K562 (cell line): ENCODE results near the gene ZNF487. TPM values are rescaled to one million over a fixed set of nuclear protein-coding genes. Genes with fewer than 3 reads are reported as not detected.

Experiments
- ARID3A ChIP-seq: IDR thresholded peaks from 2 replicates; pipeline ENCODE4 v1.6.1; 2012; ENCODE audit warnings: low read depth, low read length, improper control_type of control experiment, borderline replicate concordance
- ARID3B ChIP-seq: fragments of 250-450 bp; sonication (Bioruptor Pico); IDR thresholded peaks from 2 replicates; pipeline ENCODE4 v1.4.0; 2020; ENCODE audit warnings: borderline replicate concordance
- BHLHE40 ChIP-seq: IDR thresholded peaks from 2 replicates; pipeline ENCODE4 v1.6.1; 2011; ENCODE audit warnings: low read length, improper control_type of control experiment
- CBFB ChIP-seq: sonication (generic); formaldehyde crosslinking; IDR thresholded peaks from 2 replicates; pipeline ENCODE4 v1.4.0; 2020; ENCODE audit warnings: mild to moderate bottlenecking, missing genetic modification reagents
- FOXK2 ChIP-seq, 2 experiments: fragments of 450-650 bp; IDR thresholded peaks in 1 of 2; conservative IDR thresholded peaks in 1 of 2; 2 replicates each; pipeline ENCODE4 v1.6.1; 2016; ENCODE audit warnings: low read depth in 2 of 2, mild to moderate bottlenecking in 1 of 2
- HMGN3 ChIP-seq: IDR thresholded peaks from 2 replicates; pipeline ENCODE4 v1.6.1; 2011; ENCODE audit warnings: borderline replicate concordance, low read depth, mild to moderate bottlenecking, mixed read lengths, low read length; ENCODE audit not compliant: insufficient read length; ENCODE audit errors: extremely low read depth
- KAT8 ChIP-seq: fragments of 450-650 bp; IDR thresholded peaks from 2 replicates; pipeline ENCODE4 v1.6.1; 2016; ENCODE audit warnings: low read depth, mild to moderate bottlenecking
- MTA2 ChIP-seq: fragments of 450-650 bp; IDR thresholded peaks from 2 replicates; pipeline ENCODE4 v1.6.1; 2016; ENCODE audit warnings: low read depth
- PCBP1 ChIP-seq: fragments of 200-400 bp; formaldehyde crosslinking; IDR thresholded peaks from 2 replicates; pipeline ENCODE4 v1.6.1; 2018; ENCODE audit warnings: mild to moderate bottlenecking, low read depth, low read length; ENCODE audit not compliant: poor library complexity, severe bottlenecking
- PPARD ChIP-seq: fragments of 250-450 bp; sonication (Bioruptor Pico); IDR thresholded peaks from 2 replicates; pipeline ENCODE4 v1.8.0; 2022; ENCODE audit warnings: inconsistent platforms, mild to moderate bottlenecking, moderate library complexity
- SAFB2 ChIP-seq: fragments of 200-400 bp; formaldehyde crosslinking; IDR thresholded peaks from 2 replicates; pipeline ENCODE4 v1.6.1; 2018; ENCODE audit warnings: borderline replicate concordance, low read length, low read depth, moderate library complexity; ENCODE audit not compliant: severe bottlenecking
- SMARCB1 ChIP-seq: IDR thresholded peaks from 2 replicates; pipeline ENCODE4 v1.6.1; 2011; ENCODE audit warnings: improper control_type of control experiment, low read depth; ENCODE audit not compliant: insufficient read length
- TCF15 ChIP-seq: fragments of 250-450 bp; sonication (Bioruptor Pico); IDR thresholded peaks from 2 replicates; pipeline ENCODE4 v1.8.0; 2022; ENCODE audit warnings: moderate library complexity, mild to moderate bottlenecking, inconsistent platforms
- ZC3H8 ChIP-seq: fragments of 450-650 bp; IDR thresholded peaks from 2 replicates; pipeline ENCODE4 v1.6.1; 2017
- ZNF263 ChIP-seq: sonication (generic); formaldehyde crosslinking; IDR thresholded peaks from 2 replicates; pipeline ENCODE4 v1.8.0; 2022; ENCODE audit warnings: mild to moderate bottlenecking, missing genetic modification reagents, borderline replicate concordance
- ZNF324 ChIP-seq: fragments of 250-450 bp; sonication (Bioruptor Pico); IDR thresholded peaks from 2 replicates; pipeline ENCODE4 v1.4.0; 2020; ENCODE audit warnings: mild to moderate bottlenecking
- ZNF431 ChIP-seq: sonication (generic); formaldehyde crosslinking; IDR thresholded peaks from 2 replicates; pipeline ENCODE4 v1.8.0; 2022; ENCODE audit warnings: mild to moderate bottlenecking, missing genetic modification reagents
- ZNF512 ChIP-seq: IDR thresholded peaks from 2 replicates; pipeline ENCODE4 v1.6.1; 2016; ENCODE audit warnings: missing genetic modification characterization, missing compliant biosample characterization
- ZNF717 ChIP-seq: fragments of 250-450 bp; sonication (Bioruptor Pico); IDR thresholded peaks from 2 replicates; pipeline ENCODE4 v1.5.0; 2021
- ZNF77 ChIP-seq: fragments of 250-450 bp; sonication (Bioruptor Pico); IDR thresholded peaks from 2 replicates; pipeline ENCODE4 v1.5.0; 2020
- polyA plus RNA-seq, 8 experiments: library from polyadenylated mRNA; depleted of rRNA in 4 of 8; stranded (reverse) in 5 of 8; unstranded in 3 of 8; fragments of >200 nt; fragmentation: Nextera tagmentation in 2 of 8; fragmentation: Illumina TruSeq in 1 of 8; extraction: Ambion mirVana in 2 of 8; extraction: Trizol in 1 of 8; gene quantifications; 2 replicates each; pipeline versions ENCODE4 v1.2.1 to v1.2.3, GENCODE V29; 2011 to 2014; ENCODE audit warnings: inconsistent platforms in 1 of 8, missing spikeins in 1 of 8
- total RNA-seq, 7 experiments: library from RNA; depleted of rRNA in 6 of 7; stranded (reverse); fragments of >200 nt in 6 of 7; fragmentation: Illumina TruSeq in 2 of 7; extraction: Trizol in 2 of 7; gene quantifications; 2 replicates each; pipeline versions ENCODE4 v1.2.1 to v1.2.3, GENCODE V29; 2011 to 2021; ENCODE audit warnings: low replicate concordance in 1 of 7

Gene ZNF487
- total and polyA plus RNA-seq, 9 of the 15 experiments (the other 6 are each of a cell fraction or from before 2014, with no cell fraction given) = 1.9 to 6.5 (median 4.2) TPM

GRCh38 chr10:43407576-43408330 lies 29.2 kb upstream of the ZNF487 start (continued):
- TF ChIP-seq ZNF263 (no peak), ZNF431 (no peak; the same call in 1 of the 2 replicates), FOXK2 (conservative IDR thresholded peaks at IDR 0.05 in 1 of 2, IDR thresholded peaks at IDR 0.05 in 1 of 2; ENCODE audit: low read depth in 2 of 2) (peak; percentile 47 to 64; a peak in 3 of 4 replicates), ZC3H8 (0 out of 2 replicates have a peak, but pooled peaks have one; percentile 62), PPARD (CRISPR knock-in tag) (no peak), HMGN3 (no peak), ZNF717 (CRISPR knock-in tag) (no peak), BHLHE40 (peak; percentile 98), CBFB (CRISPR knock-in tag) (no peak), KAT8 (no peak), TCF15 (CRISPR knock-in tag) (no peak), SMARCB1 (no peak), ARID3B (CRISPR knock-in tag) (no peak), ZNF324 (CRISPR knock-in tag) (no peak), ZNF77 (CRISPR knock-in tag) (no peak), ARID3A (no peak), MTA2 (peak; percentile 31; the same call in 1 of the 2 replicates), SAFB2 (no peak), PCBP1 (peak; percentile 8), ZNF512 (no peak)
